ENCODE results near the gene LPIN1.

- no peak for TF ChIP-seq CEBPB (IDR thresholded peaks at IDR 0.05)
- TF ChIP-seq USF1 (IDR thresholded peaks at IDR 0.05), result no peak
- no peak for TF ChIP-seq FOXM1 (IDR thresholded peaks at IDR 0.05; ENCODE audit: borderline replicate concordance, low read depth)
- TF ChIP-seq TAF1 (IDR thresholded peaks at IDR 0.05; ENCODE audit: low read depth), result no peak
- no peak for TF ChIP-seq MAX (IDR thresholded peaks at IDR 0.05)
- TF ChIP-seq EP300 (IDR thresholded peaks at IDR 0.05; ENCODE audit: borderline replicate concordance), result no peak
- TF ChIP-seq ZBTB7A (IDR thresholded peaks at IDR 0.05; ENCODE audit: low read depth), result no peak
- no peak for TF ChIP-seq RAD21 (IDR thresholded peaks at IDR 0.05; ENCODE audit: low read depth)
- no peak for TF ChIP-seq REST (IDR thresholded peaks at IDR 0.05; ENCODE audit: low read depth)
- no peak for TF ChIP-seq TEAD4 (IDR thresholded peaks at IDR 0.05)
- TF ChIP-seq YY1 (IDR thresholded peaks at IDR 0.05; ENCODE audit: low read depth), result no peak
- no peak for TF ChIP-seq CREB1 (IDR thresholded peaks at IDR 0.05; ENCODE audit: low read depth)
These were observed 106.8 kb downstream of the LPIN1 start for GRCh38 chr2:11853197-11853588.
